ENCODE results near the gene ACAA1. TPM values are rescaled to one million over a fixed set of nuclear protein-coding genes. Genes with fewer than 3 reads are reported as not detected.

The ACAA1 gene
- total and polyA plus RNA-seq, 2 of the 13 experiments (the other 11 are each of a cell fraction or from before 2014, with no cell fraction given): 60.8 to 188 TPM

GRCh38 chr3:38130631-38131065 lies 6.3 kb downstream of the ACAA1 start (continued):
- TF ChIP-seq, protein P1, sequence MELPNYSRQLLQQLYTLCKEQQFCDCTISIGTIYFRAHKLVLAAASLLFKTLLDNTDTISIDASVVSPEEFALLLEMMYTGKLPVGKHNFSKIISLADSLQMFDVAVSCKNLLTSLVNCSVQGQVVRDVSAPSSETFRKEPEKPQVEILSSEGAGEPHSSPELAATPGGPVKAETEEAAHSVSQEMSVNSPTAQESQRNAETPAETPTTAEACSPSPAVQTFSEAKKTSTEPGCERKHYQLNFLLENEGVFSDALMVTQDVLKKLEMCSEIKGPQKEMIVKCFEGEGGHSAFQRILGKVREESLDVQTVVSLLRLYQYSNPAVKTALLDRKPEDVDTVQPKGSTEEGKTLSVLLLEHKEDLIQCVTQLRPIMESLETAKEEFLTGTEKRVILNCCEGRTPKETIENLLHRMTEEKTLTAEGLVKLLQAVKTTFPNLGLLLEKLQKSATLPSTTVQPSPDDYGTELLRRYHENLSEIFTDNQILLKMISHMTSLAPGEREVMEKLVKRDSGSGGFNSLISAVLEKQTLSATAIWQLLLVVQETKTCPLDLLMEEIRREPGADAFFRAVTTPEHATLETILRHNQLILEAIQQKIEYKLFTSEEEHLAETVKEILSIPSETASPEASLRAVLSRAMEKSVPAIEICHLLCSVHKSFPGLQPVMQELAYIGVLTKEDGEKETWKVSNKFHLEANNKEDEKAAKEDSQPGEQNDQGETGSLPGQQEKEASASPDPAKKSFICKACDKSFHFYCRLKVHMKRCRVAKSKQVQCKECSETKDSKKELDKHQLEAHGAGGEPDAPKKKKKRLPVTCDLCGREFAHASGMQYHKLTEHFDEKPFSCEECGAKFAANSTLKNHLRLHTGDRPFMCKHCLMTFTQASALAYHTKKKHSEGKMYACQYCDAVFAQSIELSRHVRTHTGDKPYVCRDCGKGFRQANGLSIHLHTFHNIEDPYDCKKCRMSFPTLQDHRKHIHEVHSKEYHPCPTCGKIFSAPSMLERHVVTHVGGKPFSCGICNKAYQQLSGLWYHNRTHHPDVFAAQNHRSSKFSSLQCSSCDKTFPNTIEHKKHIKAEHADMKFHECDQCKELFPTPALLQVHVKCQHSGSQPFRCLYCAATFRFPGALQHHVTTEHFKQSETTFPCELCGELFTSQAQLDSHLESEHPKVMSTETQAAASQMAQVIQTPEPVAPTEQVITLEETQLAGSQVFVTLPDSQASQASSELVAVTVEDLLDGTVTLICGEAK (IDR thresholded peaks at IDR 0.05): no peak
- TF ChIP-seq, protein P1 (CRISPR knock-in tag; IDR thresholded peaks at IDR 0.05): no peak; the same call in 1 of the 2 replicates
- TF ChIP-seq STAT5B (CRISPR knock-in tag; IDR thresholded peaks at IDR 0.05): no peak
- no peak for TF ChIP-seq NR3C1 (CRISPR knock-in tag; IDR thresholded peaks at IDR 0.05)
- TF ChIP-seq ZNF558 (CRISPR knock-in tag; IDR thresholded peaks at IDR 0.05; ENCODE audit: borderline replicate concordance): no peak
- TF ChIP-seq, protein P2, sequence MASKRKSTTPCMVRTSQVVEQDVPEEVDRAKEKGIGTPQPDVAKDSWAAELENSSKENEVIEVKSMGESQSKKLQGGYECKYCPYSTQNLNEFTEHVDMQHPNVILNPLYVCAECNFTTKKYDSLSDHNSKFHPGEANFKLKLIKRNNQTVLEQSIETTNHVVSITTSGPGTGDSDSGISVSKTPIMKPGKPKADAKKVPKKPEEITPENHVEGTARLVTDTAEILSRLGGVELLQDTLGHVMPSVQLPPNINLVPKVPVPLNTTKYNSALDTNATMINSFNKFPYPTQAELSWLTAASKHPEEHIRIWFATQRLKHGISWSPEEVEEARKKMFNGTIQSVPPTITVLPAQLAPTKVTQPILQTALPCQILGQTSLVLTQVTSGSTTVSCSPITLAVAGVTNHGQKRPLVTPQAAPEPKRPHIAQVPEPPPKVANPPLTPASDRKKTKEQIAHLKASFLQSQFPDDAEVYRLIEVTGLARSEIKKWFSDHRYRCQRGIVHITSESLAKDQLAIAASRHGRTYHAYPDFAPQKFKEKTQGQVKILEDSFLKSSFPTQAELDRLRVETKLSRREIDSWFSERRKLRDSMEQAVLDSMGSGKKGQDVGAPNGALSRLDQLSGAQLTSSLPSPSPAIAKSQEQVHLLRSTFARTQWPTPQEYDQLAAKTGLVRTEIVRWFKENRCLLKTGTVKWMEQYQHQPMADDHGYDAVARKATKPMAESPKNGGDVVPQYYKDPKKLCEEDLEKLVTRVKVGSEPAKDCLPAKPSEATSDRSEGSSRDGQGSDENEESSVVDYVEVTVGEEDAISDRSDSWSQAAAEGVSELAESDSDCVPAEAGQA (IDR thresholded peaks at IDR 0.05; ENCODE audit: low read depth): no peak
- TF ChIP-seq, protein P2 (CRISPR knock-in tag; IDR thresholded peaks at IDR 0.05; ENCODE audit: borderline replicate concordance): no peak
- TF ChIP-seq ZFP36L2 (CRISPR knock-in tag; IDR thresholded peaks at IDR 0.05): no peak
- TF ChIP-seq, protein P3, sequence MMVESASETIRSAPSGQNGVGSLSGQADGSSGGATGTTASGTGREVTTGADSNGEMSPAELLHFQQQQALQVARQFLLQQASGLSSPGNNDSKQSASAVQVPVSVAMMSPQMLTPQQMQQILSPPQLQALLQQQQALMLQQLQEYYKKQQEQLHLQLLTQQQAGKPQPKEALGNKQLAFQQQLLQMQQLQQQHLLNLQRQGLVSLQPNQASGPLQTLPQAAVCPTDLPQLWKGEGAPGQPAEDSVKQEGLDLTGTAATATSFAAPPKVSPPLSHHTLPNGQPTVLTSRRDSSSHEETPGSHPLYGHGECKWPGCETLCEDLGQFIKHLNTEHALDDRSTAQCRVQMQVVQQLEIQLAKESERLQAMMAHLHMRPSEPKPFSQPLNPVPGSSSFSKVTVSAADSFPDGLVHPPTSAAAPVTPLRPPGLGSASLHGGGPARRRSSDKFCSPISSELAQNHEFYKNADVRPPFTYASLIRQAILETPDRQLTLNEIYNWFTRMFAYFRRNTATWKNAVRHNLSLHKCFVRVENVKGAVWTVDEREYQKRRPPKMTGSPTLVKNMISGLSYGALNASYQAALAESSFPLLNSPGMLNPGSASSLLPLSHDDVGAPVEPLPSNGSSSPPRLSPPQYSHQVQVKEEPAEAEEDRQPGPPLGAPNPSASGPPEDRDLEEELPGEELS (CRISPR knock-in tag; IDR thresholded peaks at IDR 0.05): peak; percentile 30; the same call in 1 of the 2 replicates
- TF ChIP-seq RARA (CRISPR knock-in tag; IDR thresholded peaks at IDR 0.05): peak; percentile 69
- TF ChIP-seq ZFP1 (CRISPR knock-in tag; IDR thresholded peaks at IDR 0.05): no peak
- TF ChIP-seq ELF1 (CRISPR knock-in tag; IDR thresholded peaks at IDR 0.05): no peak
- no peak for TF ChIP-seq ZSCAN22 (CRISPR knock-in tag; IDR thresholded peaks at IDR 0.05)
